ENCODE data around the gene MGAT5. TPM values are rescaled to one million over a fixed set of nuclear protein-coding genes. Genes with fewer than 3 reads are reported as not detected.

Gene MGAT5
- total RNA-seq, 1 experiment from 2014 or later = 34.0 TPM

DNA sequence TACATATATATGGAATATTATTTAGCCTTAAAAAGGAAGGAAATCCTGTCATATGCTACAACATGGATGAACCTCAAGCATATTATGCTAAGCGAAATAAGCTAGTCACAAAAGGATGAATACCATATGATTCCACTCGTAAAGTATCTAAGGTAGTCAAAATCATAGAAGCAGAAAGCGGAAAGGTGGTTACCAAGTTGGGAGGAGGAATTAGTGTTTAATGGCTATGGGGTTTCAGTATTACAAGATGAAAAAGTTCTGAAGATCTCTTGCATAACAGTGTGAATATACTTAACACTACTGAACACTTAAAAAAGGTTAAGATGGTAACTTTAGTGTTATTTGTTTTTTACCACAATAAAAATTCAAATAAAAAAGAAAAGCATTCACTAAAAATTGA, 99.0 kb downstream of the MGAT5 start (continued):
- TF ChIP-seq, protein P1, sequence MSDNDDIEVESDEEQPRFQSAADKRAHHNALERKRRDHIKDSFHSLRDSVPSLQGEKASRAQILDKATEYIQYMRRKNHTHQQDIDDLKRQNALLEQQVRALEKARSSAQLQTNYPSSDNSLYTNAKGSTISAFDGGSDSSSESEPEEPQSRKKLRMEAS (IDR thresholded peaks at IDR 0.05) = no peak
- no peak for TF ChIP-seq TCF7L2 (IDR thresholded peaks at IDR 0.05; ENCODE audit: borderline replicate concordance, extremely low read depth, insufficient read depth, insufficient read length)
- TF ChIP-seq, protein P2, sequence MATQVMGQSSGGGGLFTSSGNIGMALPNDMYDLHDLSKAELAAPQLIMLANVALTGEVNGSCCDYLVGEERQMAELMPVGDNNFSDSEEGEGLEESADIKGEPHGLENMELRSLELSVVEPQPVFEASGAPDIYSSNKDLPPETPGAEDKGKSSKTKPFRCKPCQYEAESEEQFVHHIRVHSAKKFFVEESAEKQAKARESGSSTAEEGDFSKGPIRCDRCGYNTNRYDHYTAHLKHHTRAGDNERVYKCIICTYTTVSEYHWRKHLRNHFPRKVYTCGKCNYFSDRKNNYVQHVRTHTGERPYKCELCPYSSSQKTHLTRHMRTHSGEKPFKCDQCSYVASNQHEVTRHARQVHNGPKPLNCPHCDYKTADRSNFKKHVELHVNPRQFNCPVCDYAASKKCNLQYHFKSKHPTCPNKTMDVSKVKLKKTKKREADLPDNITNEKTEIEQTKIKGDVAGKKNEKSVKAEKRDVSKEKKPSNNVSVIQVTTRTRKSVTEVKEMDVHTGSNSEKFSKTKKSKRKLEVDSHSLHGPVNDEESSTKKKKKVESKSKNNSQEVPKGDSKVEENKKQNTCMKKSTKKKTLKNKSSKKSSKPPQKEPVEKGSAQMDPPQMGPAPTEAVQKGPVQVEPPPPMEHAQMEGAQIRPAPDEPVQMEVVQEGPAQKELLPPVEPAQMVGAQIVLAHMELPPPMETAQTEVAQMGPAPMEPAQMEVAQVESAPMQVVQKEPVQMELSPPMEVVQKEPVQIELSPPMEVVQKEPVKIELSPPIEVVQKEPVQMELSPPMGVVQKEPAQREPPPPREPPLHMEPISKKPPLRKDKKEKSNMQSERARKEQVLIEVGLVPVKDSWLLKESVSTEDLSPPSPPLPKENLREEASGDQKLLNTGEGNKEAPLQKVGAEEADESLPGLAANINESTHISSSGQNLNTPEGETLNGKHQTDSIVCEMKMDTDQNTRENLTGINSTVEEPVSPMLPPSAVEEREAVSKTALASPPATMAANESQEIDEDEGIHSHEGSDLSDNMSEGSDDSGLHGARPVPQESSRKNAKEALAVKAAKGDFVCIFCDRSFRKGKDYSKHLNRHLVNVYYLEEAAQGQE (IDR thresholded peaks at IDR 0.05; ENCODE audit: low read depth) = no peak

DNA sequence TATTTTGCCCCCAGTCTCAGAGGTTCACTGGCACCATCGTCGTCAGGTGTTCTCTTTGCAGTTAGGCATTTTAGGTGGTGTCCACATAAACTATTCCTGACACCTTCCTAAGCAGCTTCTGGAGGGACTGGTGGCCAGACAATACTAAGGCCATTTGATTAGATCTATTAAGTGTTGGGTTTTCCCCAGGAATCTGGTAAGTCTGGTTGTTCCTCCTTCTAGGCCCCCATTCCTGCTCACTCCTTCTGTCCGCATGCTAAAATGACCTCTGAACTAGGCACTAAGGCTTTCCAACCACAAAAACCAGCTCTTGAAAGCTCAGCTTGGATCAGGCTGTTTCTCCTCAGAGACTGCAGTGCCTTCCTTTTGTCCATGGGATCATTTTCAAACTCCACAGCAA, 100.7 kb downstream of the MGAT5 start:
- Histone ChIP-seq H3K27ac (ENCODE audit: low read depth, low read length) (no peak overlapping the region), H4K20me1 (ENCODE audit: insufficient read depth) (no peaks in the 10 kb centered on the region), H3K9me3 (ENCODE audit: control insufficient read depth in 1 of 2, insufficient read depth in 1 of 2, low read depth in 1 of 2, low read length in 2 of 2) (no peaks in the 10 kb centered on the region), H3K36me3 (ENCODE audit: control insufficient read depth in 1 of 2, insufficient read depth in 2 of 2, low read length in 2 of 2) (no peaks in the 10 kb centered on the region), H3K4me2 (ENCODE audit: low read length) (no peak overlapping the region), H3K4me1 (ENCODE audit: control insufficient read depth in 1 of 2, insufficient read depth in 2 of 2, low read length in 2 of 2) (peaks cover 0 to under 1% of the 10 kb centered on the region in 2 experiments; a peak in 1 of 4 replicates), H2AFZ (ENCODE audit: low read depth, low read length, poor library complexity, severe bottlenecking) (no peak overlapping the region), H3K4me3 (replicated peaks in 1 of 2; ENCODE audit: low read depth in 1 of 2, low read length in 2 of 2) (no peak overlapping the region), H3K9me2 (ENCODE audit: insufficient read depth) (no peaks in the 10 kb centered on the region), H3K9ac (ENCODE audit: low read length) (no peak overlapping the region), H3K79me2 (ENCODE audit: insufficient read depth, low read length) (no peaks in the 10 kb centered on the region), H3K27me3 (ENCODE audit: insufficient read depth, low read length) (no peaks in the 10 kb centered on the region)
- CTCF ChIA-PET = no interaction called here
- TF ChIP-seq CBX3 (IDR thresholded peaks at IDR 0.05; ENCODE audit: low read depth) (no peak), EGR1 (IDR thresholded peaks at IDR 0.05; ENCODE audit: low read depth) (no peak), ZNF274 (IDR thresholded peaks at IDR 0.05; ENCODE audit: low read depth, low read length) (no peak), EZH2phosphoT487 (IDR thresholded peaks at IDR 0.05; ENCODE audit: borderline replicate concordance) (no peak), POLR2AphosphoS5 (IDR thresholded peaks at IDR 0.05; ENCODE audit: low read depth, low read length) (no peak), SIN3A (IDR thresholded peaks at IDR 0.05; ENCODE audit: low read depth) (no peak), EZH2 (IDR thresholded peaks at IDR 0.05) (no peak), ZFX (IDR thresholded peaks at IDR 0.05) (no peak), ELF1 (IDR thresholded peaks at IDR 0.05; ENCODE audit: borderline replicate concordance, low read depth) (no peak), RAD21 (IDR thresholded peaks at IDR 0.05; ENCODE audit: low read depth) (no peak), SRF (IDR thresholded peaks at IDR 0.05; ENCODE audit: low read depth) (no peak), SP1 (IDR thresholded peaks at IDR 0.05; ENCODE audit: low read depth) (no peak), FOSL1 (IDR thresholded peaks at IDR 0.05; ENCODE audit: low read depth) (no peak)
- TF ChIP-seq, protein P3, sequence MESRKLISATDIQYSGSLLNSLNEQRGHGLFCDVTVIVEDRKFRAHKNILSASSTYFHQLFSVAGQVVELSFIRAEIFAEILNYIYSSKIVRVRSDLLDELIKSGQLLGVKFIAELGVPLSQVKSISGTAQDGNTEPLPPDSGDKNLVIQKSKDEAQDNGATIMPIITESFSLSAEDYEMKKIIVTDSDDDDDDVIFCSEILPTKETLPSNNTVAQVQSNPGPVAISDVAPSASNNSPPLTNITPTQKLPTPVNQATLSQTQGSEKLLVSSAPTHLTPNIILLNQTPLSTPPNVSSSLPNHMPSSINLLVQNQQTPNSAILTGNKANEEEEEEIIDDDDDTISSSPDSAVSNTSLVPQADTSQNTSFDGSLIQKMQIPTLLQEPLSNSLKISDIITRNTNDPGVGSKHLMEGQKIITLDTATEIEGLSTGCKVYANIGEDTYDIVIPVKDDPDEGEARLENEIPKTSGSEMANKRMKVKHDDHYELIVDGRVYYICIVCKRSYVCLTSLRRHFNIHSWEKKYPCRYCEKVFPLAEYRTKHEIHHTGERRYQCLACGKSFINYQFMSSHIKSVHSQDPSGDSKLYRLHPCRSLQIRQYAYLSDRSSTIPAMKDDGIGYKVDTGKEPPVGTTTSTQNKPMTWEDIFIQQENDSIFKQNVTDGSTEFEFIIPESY (IDR thresholded peaks at IDR 0.05; ENCODE audit: extremely low read depth, insufficient replicate concordance, low read length) = no peak
- TF ChIP-seq, protein P2 (IDR thresholded peaks at IDR 0.05; ENCODE audit: low read depth) = no peak
- TF ChIP-seq, protein P1 (IDR thresholded peaks at IDR 0.05) = no peak
- no TSS peak for BruUV-seq (replicated peaks)
- ATAC-seq = no peak
- RAD21 ChIA-PET (ENCODE audit: low non-redundant PET in 1 of 2, low total read pairs in 2 of 2, uncharacterized antibody in 2 of 2, unreplicated experiment in 2 of 2) = no interaction called here
- POLR2A ChIA-PET = no interaction called here
- no peak for DNase-seq (ENCODE audit: low read depth, low spot score)
- intact Hi-C loops (cut with micrococcal nuclease) = no loop called here

Data from HCT116 (cell line).